GM12873 (cell line): ENCODE results near the gene CALD1.

ENCODE experiments used
- CTCF ChIP-seq: IDR thresholded peaks from 2 replicates; pipeline ENCODE4 v1.5.1; 2012; ENCODE audit warnings: low read depth, mild to moderate bottlenecking, moderate library complexity, low read length, control low read depth; ENCODE audit not compliant: insufficient read depth; ENCODE audit errors: missing control alignments

Gene CALD1

DNA sequence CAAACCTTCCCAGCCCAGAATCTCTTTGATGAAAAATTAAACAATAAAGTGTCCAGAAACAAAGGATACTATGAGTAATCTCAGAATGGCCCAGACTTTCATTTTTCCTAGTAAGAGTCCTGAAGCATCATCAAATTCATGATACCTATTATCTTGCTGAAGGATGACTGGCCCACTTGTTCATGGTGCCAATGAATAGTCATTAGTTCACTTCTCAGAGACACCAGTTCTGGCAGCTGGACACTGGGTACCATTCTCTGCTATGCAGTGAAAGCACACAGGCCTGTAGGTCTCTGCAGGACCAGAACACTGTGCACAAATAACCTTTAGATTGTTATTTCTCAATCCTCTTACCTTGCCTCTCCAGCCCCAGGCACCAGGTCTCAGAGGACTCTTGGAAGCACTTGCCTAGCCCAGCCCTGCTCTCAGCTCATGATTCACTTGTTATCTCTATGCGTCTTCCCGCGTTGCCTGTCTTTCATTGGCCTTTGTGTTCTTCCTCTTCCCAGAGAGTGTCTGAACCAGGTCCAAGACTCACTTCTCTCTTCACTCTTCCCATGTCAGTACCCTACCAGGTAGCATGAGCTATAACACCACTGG lies 108.8 kb downstream of the CALD1 start:
- no peak for TF ChIP-seq CTCF

DNA sequence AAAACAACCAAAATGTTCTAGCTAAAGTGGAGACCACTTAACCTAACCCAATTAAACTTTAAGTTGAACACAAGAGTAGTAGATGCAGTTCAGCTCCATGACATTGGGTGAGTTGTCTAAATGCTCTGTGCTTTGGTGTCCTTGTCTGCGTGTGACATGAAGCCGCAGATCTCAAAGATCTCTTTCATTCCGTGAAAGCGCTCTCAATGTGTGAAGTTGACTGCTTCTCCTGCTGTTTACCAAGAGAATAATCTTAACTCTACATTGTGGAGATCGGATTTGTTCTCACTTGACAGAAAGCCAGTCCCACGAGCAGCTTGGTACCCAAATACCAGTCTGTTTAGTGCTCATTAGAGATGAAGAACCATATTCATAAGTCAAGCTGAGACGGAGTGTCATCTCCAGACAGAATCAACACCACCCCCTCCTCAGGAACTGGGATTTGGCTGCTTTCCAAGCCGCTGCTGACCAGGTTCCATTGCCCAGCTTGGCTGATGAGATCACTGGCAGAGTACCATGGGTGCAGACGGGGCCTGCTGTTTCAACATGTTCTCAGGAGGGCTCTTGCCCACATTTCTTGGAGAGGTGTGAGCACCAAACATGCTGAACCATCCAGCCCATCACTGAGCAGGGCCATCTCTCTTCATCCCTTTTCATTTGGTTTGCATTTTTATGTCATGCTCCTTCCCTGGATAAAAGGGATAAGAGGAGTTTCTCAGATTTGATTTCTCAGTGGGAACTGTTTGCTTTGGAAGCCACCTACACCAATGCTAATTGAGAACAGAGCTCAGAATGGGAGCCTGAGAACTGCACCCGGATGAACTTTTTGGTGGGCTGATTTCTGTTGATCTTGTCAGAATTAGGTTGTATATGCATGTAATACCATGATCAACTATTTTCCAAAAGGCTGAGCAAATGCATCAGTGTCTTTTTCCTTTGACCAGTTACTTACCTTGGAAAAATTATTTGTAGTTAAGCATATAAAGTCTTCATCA lies 111.1 kb downstream of the CALD1 start:
- TF ChIP-seq CTCF: no peak

- TF ChIP-seq CTCF: no peak
These were observed 111.8 kb downstream of the CALD1 start for GRCh38 chr7:134891262-134891695.

DNA sequence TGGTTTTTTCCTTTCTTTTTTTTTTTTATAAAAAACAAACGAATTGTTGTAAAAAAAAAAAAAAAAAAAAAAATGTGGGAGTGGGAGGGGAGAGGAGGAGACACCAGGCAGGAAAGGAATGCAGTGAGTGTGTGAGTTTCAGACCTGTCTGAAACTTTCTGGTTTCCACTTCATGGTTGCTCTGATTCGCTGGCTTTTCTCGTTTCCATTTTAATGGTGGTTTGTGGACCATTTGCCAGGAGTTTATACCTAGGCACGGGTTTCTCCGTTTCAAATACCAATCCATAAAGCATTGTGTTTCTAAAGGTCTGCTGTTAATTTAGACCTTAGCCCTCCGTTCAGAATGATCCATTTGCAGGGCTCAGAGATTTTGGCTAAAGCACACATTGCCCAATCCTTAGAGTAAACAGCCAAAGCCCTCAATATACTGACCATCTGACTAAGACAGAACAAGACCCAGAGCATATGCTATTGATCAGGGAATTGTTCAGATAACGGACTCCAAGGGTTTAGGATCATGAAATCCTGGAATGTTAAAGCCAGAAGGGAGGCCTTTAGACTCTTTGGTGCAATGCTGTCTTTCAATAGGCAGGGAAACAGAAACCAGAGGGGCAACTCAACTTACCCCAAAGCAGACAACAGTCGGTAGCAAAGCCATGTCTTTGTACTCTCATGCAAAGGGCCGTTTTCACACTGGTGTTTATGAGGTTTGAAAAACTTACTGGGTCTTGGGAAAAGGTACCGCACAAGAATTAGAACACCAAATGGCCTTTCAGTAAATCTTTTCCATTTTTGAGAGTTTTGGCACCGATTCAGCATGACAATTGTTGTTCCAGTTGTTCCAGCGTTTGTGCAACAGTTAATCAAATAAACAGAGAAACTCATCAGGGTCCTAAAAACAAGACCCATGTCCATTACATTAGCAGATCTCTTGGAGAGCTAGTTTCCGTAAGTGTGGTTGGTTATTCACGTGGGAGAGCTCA lies 112.6 kb downstream of the CALD1 start:
- TF ChIP-seq CTCF: no peak

DNA sequence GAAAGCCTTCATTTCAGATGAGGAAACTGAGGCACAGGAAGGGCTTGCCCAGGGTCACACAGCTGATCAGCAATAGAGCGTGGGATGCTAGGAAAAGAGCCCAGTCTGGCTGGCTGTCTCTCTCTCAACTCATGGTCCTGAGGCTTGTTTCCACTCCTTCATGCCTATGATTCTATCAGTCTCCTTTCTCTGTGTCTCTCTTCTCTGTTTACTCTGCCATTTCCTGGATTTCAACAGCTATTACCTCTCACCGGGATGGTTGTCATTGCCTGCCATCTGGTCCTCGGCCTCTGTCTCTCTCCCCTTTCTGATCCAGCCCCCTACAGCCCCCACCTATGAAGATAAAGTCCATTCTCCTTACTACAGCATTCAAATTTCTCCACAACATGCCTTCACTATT lies 113.5 kb downstream of the CALD1 start:
- no peak for TF ChIP-seq CTCF

DNA sequence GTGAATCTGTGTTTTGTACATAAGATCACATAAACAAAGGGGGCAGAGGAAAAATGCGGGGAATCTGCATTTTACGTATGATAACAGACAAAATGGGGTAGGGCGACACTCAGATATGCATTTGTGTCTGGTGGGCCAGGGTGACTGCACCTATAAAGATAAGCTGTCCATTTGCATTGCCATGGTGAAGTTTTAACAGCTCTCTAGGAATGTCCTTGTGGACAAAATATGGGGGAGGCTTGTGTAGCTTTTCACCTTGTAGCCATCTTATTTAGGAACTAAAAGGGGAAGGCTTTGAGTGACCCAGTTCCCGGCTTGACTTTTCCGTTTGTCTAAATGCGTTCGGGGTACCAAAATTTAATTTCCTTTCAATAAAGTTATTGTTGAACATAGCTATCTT lies 114.5 kb downstream of the CALD1 start:
- no peak for TF ChIP-seq CTCF
